GM13976 (cell line): ENCODE results near the gene HLA-DMA.
A peak's percentile ranks its signal among the peaks of the same experiment; 100 is the strongest.

Experiments used
- DNase-seq: peaks from one replicate; pipeline ENCODE4 v3.0.0; 2012; ENCODE audit warnings: low spot score
- CTCF ChIP-seq: IDR thresholded peaks from 2 replicates; pipeline ENCODE4 v1.5.1; 2012; ENCODE audit warnings: borderline replicate concordance, mild to moderate bottlenecking; ENCODE audit not compliant: insufficient read depth; ENCODE audit errors: extremely low read depth, missing control alignments, control extremely low read depth
- in situ Hi-C: fragments of 300-500 bp; cut with MboI; formaldehyde crosslinking; loops from one replicate; pipeline ENCODE4 v1.12.0; 2022; ENCODE audit warnings: low sequenced_read_pairs, mixed read lengths, inconsistent platforms; ENCODE audit not compliant: unreplicated experiment

HLA-DMA gene

GRCh38 chr6:32954986-32955802, 2.3 kb upstream of the HLA-DMA start:
- DNase-seq = no peak
- peak; percentile 48 for TF ChIP-seq CTCF
- in situ Hi-C loops = no loop called here

GRCh38 chr6:32954267-32954666, 1.4 kb upstream of the HLA-DMA start:
- in situ Hi-C loops = no loop called here
- DNase-seq = no peak
- no peak for TF ChIP-seq CTCF

GRCh38 chr6:32953775-32954174, 878 bp upstream of the HLA-DMA start:
- no peak for TF ChIP-seq CTCF
- in situ Hi-C loops = no loop called here
- DNase-seq = no peak

GRCh38 chr6:32950449-32950848, 2.4 kb downstream of the HLA-DMA start:
- no peak for TF ChIP-seq CTCF
- DNase-seq = no peak
- in situ Hi-C loops = no loop called here

GRCh38 chr6:32950010-32950409, 2.9 kb downstream of the HLA-DMA start:
- no peak for TF ChIP-seq CTCF
- in situ Hi-C loops = no loop called here
- no peak for DNase-seq

GRCh38 chr6:32949113-32949512, 3.8 kb downstream of the HLA-DMA start:
- in situ Hi-C loops = no loop called here
- TF ChIP-seq CTCF = no peak
- DNase-seq = no peak
